ENCODE data around the gene WDR54. TPM values are rescaled to one million over a fixed set of nuclear protein-coding genes. Genes with fewer than 3 reads are reported as not detected.

Gene WDR54
- polyA plus RNA-seq, 1 of the 3 experiments (the other 2 are of a cell fraction), result 61.6 TPM

GRCh38 chr2:74457549-74458131, 36.1 kb downstream of the WDR54 start (continued):
- no peak for TF ChIP-seq CHD2 (IDR thresholded peaks at IDR 0.05; ENCODE audit: low read length, partially characterized antibody)
- TF ChIP-seq RAD21 (IDR thresholded peaks at IDR 0.05; ENCODE audit: low read length), result no peak
- no peak; the same call in 1 of the 2 replicates for TF ChIP-seq MXI1 (IDR thresholded peaks at IDR 0.05; ENCODE audit: low read depth, low read length)
- TF ChIP-seq FOSL2 (IDR thresholded peaks at IDR 0.05; ENCODE audit: borderline replicate concordance, low read depth), result no peak
- no peak for TF ChIP-seq RXRA (IDR thresholded peaks at IDR 0.05; ENCODE audit: borderline replicate concordance, low read depth)
- 0 out of 2 replicates have a peak, but pooled peaks have one; percentile 29 for TF ChIP-seq GABPA (IDR thresholded peaks at IDR 0.05; ENCODE audit: low read depth)
- TF ChIP-seq NFIC (IDR thresholded peaks at IDR 0.05; ENCODE audit: borderline replicate concordance), result no peak; the same call in 1 of the 2 replicates
- TF ChIP-seq CTCF (IDR thresholded peaks at IDR 0.05), result no peak
- no peak for TF ChIP-seq PBX3 (IDR thresholded peaks at IDR 0.05)
- TF ChIP-seq ELF1 (IDR thresholded peaks at IDR 0.05), result peak; percentile 21; the same call in 1 of the 2 replicates
- TF ChIP-seq TCF12 (IDR thresholded peaks at IDR 0.05), result peak; percentile 33; the same call in 1 of the 2 replicates
- no peak for TF ChIP-seq IRF3 (IDR thresholded peaks at IDR 0.05; ENCODE audit: low read depth, low read length)
- TF ChIP-seq EZH2phosphoT487 (IDR thresholded peaks at IDR 0.05; ENCODE audit: borderline replicate concordance, low read depth), result no peak
- TF ChIP-seq GATA2 (CRISPR knock-in tag; IDR thresholded peaks at IDR 0.05), result no peak
- no peak for TF ChIP-seq MEF2A (IDR thresholded peaks at IDR 0.05; ENCODE audit: borderline replicate concordance, low read depth)
- no peak; a peak in 1 of 4 replicates for TF ChIP-seq EP300 (IDR thresholded peaks at IDR 0.05; ENCODE audit: borderline replicate concordance in 1 of 2, low read depth in 1 of 2, low read length in 1 of 2)
- TF ChIP-seq FOXJ3 (CRISPR knock-in tag; IDR thresholded peaks at IDR 0.05), result no peak
- no peak for TF ChIP-seq USF2 (IDR thresholded peaks at IDR 0.05; ENCODE audit: borderline replicate concordance, low read depth, low read length)
- no peak for TF ChIP-seq FOXM1 (IDR thresholded peaks at IDR 0.05; ENCODE audit: low read depth)
- no peak for TF ChIP-seq USF1 (IDR thresholded peaks at IDR 0.05; ENCODE audit: borderline replicate concordance, low read depth)
- TF ChIP-seq TAF1 (IDR thresholded peaks at IDR 0.05; ENCODE audit: borderline replicate concordance, low read depth, low read length), result 0 out of 2 replicates have a peak, but pooled peaks have one; percentile 7
